PC-3 (cell line): ENCODE data around the gene LMCD1.

Experiments
- EZH2 ChIP-seq: fragments of 300-600 bp; sonication (generic); IDR thresholded peaks from one replicate; pipeline ENCODE4 v1.6.1; 2017; ENCODE audit warnings: antibody characterized with exemption, mild to moderate bottlenecking, low read length; ENCODE audit not compliant: unreplicated experiment
- TF ChIP-seq, protein P1 (sequence below): fragments of 300-600 bp; sonication (generic); conservative IDR thresholded peaks from 2 replicates; pipeline ENCODE4 v1.5.1; 2017; ENCODE audit warnings: antibody characterized with exemption, low read depth, mild to moderate bottlenecking, low read length

DNA sequence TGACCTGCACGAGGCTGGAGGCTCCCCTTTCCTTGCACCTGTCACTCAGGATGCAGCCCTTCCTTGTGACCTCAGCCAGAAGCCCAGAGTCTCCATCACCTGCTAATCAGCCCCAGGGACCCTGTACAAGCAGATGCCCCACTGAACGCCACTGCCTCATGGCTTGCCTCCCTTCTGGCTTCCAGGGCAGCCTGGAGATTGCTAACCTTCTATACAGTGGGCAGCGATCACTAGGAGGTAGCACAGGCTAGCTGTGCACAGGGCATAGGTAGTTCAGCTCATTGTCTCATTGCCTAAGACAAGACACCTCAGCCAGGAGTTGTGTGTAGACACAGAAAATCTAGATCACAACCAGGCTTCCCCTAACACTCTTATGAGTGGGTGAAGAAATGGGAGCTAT lies 93.6 kb downstream of the LMCD1 start:
- TF ChIP-seq, protein P1, sequence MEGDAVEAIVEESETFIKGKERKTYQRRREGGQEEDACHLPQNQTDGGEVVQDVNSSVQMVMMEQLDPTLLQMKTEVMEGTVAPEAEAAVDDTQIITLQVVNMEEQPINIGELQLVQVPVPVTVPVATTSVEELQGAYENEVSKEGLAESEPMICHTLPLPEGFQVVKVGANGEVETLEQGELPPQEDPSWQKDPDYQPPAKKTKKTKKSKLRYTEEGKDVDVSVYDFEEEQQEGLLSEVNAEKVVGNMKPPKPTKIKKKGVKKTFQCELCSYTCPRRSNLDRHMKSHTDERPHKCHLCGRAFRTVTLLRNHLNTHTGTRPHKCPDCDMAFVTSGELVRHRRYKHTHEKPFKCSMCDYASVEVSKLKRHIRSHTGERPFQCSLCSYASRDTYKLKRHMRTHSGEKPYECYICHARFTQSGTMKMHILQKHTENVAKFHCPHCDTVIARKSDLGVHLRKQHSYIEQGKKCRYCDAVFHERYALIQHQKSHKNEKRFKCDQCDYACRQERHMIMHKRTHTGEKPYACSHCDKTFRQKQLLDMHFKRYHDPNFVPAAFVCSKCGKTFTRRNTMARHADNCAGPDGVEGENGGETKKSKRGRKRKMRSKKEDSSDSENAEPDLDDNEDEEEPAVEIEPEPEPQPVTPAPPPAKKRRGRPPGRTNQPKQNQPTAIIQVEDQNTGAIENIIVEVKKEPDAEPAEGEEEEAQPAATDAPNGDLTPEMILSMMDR = no peak
- no peak for TF ChIP-seq EZH2
